Hematopoietic multipotent progenitor cell treated with erythropoietin and hydrocortisone succinate and interleukin-3 and kit ligand, for 6 days (in vitro differentiated cells): ENCODE results near the gene RRAS2.
A peak's percentile ranks its signal among the peaks of the same experiment; 100 is the strongest.

Experiments
- DNase-seq: peaks from one replicate; pipeline ENCODE4 v3.0.0-alpha.2; 2015

The RRAS2 gene

DNA sequence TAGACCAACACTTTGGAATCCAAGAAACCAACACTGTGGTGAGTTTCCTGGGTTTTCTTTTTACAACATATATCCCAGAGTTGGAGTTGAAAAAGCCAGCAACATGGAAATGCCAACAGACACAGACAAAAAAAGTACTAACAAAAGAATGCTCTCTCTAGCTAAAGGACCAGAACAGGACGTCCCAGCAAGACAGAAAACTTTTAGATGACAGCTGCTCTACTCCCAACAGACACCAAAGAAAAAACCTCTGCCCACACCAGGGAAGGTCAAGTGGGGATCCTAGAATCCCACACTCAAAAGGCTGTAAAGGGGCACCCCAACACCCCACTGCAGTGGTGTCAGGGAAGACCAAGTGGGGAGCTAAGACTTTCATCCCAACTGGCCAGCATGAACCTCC, 23.3 kb downstream of the RRAS2 start:
- DNase-seq = no peak

DNA sequence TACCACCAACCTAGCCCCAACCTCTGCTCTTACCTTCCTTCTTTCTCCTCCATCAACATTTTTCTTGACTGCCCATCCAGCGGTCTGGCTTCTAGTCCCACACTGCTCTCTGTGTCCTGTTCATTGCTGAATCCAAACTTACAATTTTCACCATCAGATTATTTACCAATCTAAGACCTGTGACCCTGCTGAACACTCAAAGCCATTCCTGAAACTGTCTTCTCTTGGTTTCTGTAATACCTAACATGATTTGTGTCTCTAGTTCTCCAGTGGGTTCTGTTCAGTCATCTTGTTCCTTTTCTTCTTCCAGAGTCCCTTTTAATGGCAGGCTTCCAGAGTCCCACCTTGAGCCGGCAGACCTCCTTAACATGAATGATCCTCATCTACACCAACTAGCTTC, 24.1 kb downstream of the RRAS2 start:
- DNase-seq = no peak

DNA sequence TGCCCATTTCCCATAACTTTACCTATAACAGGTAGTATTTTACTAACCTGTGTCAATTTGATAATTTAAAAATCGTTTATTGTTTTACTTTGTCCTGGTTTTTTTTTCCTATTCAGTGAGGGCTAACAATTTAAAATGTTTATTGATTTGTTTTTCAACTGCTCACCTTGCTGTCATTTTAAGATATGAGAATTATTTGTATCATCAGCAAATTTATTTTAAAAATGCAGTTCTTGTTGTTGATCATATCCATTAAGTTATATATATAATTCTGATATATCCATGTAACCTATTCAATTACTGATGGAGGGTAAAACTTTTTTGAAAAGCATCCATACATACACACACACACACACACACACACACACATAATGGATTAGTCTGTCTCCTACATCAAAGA, 24.8 kb downstream of the RRAS2 start:
- DNase-seq = no peak

DNA sequence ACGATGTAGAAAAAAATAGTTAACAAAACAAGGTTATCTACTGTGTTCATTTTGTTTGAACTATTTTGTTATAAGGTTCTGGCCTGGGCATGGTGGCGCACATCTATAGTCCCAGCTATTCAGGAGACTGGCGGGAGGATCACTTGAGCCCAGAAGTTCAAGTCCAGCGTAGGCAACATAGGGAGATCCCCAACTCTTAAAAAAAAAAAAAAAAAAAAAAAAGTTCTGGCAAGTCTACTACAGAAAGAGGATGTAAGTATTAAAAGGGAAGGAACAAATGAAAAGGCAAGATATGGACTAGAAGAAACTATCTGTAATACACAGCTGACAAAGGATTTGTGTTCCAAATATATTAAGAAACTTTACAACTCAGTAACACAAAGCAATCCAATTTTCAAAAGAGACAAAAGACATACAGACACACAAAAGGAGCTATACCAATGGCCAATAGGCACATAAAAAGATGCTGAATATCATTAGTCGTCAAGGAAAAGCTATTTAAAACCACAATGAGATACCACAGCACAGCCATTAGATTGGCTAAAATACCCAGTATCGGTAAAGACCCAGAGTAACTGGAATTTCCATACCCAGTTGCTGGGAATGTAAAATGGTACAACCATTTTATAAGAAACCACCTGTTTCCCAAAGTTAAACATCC, 27.4 kb downstream of the RRAS2 start:
- DNase-seq = peak; percentile 16

DNA sequence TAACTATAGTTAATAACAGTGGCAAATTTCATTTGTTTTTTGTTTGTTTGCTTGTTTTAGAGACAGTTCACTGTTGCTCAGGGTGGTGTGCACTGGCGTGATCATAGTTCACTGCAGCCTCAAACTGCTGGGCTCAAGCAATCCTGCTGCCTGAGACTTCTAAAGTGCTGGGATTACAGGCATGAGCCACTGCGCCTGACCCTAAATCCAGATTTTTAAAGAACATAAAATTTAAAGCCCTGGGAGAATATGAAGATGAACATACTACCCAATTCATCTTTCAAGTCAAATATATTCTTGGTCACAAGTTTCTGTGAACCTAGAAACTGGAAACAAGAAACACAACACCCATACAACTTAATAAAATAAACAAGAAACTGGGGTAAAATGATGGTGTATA, 28.1 kb downstream of the RRAS2 start:
- no peak for DNase-seq

DNA sequence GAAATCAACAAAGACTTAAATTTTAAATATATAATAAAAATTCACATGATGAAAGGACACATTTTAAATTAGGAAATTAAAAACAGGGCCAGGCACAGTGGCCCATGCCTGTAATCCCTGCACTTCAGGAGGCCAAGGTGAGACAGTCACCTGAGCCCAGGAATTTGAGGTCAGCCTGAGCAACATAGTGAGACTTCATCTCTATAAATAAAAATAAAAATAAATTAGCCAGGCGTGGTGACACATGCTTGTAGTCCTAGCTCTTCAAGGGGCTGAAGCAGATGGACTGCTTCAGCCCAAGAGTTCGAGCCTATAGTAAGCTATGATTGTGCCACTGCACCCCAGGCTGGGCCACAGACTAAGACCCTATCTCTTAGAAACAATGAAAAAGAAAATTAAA, 29.3 kb downstream of the RRAS2 start:
- no peak for DNase-seq

DNA sequence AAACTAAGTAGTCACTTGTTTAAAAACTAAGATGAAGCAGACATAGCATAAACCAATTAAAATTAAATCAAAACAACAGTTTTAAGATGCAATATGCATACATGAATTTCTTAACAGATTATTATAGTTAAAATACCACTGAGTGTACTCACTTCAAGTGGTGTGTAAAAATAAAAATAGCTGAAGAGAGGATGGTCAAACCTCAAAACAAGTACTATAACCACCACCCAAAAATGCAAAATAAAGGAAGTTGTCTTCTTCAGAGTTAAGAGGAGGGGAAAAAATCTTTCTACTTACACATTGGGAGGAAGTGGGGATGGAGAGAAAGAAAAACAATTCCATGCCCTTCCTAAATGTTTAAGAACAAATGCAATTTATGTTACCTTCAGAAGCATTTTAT, 31.9 kb downstream of the RRAS2 start:
- no peak for DNase-seq

DNA sequence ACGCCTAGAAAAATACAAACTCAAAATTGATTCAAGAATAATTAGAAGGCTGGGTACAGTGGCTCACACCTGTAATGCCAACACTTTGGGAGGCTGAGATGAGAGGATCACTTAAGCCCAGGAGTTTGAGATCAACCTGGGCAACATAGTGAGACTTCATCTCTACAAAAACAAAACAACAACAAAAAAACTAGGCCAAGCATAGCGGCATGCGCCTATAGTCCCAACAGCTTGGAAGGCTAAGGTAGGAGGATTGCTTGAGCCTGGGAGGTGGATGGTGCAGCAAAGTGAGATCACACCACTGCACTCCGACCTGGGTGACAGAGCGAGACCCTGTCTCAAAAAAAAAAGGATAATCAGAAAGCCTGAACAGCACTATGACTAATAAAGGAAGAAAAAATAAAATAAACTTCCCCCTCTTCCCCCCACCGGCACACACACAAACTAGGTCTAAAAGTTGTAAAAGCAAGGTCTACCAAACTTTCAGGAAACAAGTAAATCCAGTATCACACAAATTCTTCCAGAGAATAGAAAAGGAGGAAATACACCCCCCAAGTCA, 35.8 kb downstream of the RRAS2 start:
- no peak for DNase-seq

DNA sequence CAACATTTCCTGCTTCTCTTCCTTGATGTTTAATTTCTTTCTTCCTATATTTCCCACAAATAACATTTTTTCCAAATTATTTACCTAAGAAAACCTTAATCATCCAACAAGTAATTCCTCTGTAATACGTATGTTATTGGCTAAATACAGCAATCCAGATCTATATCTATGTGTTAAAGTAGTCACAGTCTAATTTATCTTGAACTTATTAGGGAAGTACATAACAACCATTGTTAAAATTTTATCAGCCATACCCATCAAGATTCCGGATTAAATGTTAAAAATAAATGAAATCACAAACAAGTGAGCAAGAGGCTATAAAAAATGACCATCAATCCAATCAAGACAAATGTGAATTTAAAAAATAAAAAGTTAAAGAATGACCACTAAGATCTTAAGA, 36.5 kb downstream of the RRAS2 start:
- no peak for DNase-seq

DNA sequence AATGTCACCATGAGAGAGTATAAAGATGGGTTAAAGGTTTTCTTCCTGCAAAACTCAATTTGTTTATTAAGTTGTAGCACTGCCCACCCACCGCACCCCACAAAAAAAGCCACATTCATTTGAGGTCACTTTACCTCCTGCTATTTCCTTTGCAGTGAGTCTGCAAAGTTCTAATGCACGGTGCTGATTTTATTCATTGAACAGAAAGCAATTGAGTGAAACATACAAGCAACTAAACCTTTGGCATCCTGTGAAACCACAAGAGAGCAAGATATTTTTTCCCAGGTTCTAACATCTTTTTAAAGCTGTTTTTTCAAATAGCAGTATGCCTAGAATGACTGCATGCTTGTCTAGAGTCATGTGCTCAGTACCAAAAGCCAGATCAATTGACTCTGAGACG, 39.0 kb downstream of the RRAS2 start:
- no peak for DNase-seq

DNA sequence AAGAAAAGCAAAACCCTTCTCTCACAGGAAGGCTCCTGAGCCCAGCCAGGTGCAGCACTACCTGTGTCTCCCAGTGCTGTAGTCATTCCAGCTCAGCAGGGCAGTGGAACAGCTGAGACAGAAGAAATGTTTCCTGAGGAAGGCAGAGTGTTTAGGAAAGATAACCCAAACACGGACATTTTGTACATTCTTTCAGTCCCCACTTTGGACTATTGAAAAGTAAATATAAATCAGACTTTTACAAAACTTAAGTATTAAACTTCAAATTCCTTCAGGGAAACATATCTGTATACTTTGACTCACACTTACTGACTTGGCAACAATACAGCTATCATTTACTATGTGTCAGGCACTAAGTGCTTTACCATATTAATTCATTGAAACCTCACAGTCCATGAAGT, 40.4 kb downstream of the RRAS2 start:
- no peak for DNase-seq

DNA sequence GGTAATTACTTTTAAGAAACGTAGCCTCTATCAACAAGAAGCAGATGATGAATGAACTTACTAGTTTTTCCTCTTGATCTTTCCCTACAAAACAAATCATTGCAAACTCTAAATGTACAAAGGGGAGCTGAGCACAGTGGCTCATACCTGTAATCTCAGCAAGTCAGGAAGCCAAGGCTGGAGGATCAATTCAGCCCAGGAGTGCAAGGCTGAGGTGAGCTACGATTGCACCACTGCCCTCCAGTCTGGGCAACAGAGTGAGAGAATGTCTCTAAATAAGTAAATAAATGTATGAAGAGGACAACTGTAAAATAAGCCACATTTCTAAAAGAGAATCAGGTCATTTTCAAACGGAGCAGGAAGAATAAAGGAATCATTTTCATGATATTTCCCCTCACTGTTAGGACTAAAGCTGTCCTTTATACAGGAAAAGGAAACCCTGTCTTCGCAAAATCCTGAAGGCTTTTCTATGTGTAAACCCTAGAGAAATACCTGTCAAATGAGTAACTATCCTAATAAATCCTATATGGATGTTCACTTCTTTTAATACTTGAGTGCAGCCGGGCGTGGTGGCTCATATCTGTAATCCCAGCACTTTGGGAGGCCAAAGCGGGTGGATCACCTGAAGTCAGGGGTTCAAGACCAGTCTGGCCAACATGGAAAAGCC, 41.2 kb downstream of the RRAS2 start:
- DNase-seq = no peak

DNA sequence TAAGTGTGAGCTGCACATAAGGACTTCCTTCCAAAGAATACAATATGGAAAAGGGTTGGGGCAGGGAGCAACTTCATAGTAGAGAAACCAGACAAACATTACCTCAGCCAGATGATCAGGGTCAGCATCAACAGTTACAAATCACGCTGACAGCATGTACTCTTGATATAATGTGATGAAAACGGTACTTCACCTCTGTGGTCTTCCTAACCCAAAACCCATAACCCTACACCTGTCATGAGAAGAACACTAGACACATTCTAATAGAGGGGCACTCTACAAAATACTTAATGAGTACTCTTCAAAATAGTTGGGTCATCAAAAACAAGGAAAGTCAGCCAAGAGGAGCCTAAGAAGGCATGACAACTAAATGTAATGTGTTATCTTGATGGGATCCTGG, 43.9 kb downstream of the RRAS2 start:
- DNase-seq = no peak

DNA sequence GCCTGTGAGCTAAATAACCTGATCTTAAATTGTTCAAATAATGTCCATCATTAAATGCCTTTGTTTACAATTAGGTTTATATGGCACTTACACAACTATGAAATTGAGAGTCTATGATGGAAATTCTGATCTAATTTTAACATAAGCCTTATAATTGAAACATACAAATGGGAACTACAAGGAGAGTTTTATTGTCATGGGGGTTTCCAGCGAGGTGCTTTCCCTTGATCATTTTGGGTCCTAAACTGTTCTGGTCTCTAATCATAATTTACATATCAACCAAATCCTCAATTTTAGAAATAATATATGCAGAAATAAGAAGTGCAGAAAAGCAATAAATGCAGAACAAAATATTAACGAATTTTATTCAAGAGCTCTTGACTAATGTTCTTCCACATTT, 44.9 kb downstream of the RRAS2 start:
- DNase-seq = no peak

DNA sequence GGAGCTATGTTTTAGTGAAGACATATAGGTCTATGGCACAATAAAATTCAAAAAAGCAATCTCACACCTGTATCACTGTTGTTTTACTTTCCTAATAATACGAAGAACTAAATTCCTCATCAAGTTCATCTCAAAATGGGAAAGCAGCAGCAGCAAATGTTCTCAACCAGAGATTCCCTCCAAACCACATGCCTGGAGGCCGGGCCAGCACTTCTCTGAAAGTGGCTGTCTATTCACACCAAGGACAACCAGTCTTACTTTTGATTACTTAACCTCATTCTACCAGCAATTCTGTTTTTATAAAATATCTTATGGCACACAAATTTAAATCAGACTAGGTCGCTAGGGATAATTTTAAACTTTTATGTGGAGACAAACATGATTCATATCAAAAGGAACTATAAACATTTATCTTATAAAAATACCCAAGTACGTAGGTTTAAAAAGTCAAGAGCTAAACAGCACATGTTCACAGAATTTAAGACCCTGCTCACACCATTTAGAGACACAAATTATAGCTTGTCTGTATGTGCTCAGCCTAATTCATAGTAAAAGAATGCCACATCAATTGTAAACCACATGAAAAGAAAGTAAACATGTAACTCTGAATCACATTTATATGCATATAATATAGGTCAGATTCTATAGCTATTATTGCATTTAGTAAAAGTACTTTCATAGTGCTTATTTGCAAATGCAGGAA, 46.1 kb downstream of the RRAS2 start:
- no peak for DNase-seq

DNA sequence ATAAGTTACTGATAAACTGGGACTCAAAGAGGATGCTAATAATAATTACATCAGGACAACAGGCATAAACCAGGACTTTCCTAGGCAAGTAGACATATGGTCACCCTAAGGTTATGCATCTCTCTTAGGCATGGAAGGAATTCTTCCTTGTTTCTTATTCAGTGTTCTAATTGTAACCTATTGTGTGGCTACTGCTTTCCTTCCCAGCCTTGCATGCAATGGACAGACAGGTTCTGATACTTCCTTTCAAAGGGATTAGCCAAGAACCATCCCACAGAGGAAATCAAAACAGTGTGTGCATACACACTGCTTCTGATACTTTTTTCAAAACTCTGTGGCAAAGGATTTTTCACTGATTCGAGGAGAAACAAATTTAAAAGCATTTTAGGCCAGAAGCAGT, 48.3 kb downstream of the RRAS2 start:
- no peak for DNase-seq

DNA sequence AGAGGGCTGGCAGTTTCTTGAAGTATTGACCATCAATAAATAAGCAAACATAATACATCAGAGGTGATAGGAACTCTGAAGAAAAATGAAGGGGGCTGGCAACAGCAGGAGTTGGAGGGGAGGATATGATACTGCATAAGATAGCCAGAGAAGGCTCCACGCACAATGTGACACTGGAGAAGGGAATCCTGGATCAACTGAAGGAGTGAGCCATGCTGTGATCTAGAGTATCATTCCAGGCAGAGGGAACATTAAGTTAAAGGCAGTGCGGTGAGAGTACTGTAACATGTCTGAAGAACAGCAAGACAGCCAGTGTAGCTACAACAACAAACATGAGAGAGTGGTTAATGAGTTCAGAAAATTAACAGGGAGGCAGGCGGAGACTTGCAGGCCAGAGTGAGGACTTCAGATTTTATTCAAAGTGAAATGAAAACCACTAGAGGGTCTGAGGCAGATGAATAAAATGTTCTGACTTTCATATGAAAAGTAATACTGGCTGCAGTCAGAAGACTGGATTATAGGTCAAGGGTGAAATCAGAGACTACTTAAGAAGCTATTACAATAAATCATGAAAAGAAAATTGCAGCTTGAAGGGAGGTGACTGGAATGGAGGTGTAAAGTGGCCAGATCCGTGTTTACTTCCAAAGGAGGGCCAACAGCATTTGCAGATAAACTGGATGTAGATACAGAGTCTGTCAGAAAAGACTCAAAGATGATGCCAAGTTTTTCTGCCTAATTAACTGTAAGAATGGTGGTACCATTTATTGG, 49.4 kb downstream of the RRAS2 start:
- no peak for DNase-seq

DNA sequence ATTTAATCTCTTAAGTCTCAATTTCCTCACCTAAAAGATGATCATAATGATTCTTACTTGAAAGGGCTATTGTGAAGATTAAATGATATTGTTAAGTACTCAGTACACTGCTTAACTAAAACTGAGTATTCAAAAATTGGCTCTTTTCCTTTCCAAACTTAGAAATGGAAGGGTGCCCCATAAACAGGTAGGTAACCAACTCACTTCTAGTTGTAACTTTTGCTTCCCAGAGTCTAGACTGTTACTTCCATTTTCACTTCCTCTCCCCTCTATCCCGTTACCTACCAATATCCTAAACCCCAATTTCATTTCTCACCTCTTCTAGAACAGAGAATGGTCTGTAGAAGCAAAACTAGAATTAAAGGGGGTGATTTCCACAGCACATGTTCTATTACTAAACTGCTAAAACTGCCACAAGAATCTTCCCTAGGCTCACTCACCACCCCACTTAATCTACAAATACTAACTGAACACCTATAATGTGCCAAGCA, 50.0 kb downstream of the RRAS2 start:
- DNase-seq = no peak

DNA sequence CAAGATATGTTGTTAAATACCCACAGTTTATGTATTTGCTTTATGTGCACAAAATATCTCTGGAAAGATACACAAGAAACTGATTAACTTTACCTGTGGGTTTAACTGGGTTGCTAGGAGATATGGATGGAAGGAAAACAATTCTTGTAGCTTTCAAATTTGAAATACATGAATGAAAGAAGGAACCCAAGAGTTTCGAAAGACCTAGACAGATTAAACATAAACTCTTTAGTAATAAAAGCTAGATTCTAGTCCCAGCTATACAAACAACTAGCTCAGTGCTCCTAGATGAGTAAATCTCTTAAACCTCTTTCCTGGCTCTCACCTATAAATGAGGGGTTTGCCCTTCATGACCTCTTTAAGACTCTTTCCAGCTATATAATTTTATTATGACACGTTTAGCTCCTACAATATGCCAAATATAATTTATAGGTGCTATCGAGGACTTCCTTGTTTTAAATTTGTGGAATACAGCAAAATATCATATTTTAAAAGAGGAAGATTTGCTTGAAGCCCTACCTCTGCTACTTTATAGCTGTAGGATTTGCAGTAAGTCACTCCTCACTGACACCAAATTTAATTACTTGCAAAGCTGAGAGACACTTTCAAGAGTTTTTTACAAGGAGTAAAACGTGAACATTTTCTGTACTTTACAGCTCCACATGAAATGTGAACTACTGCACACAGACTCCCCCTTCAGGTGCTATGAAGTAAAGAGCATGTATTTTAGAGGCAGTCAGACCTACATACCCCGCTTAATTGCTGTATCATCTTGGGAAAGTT, 50.7 kb downstream of the RRAS2 start:
- peak; percentile 80 for DNase-seq

DNA sequence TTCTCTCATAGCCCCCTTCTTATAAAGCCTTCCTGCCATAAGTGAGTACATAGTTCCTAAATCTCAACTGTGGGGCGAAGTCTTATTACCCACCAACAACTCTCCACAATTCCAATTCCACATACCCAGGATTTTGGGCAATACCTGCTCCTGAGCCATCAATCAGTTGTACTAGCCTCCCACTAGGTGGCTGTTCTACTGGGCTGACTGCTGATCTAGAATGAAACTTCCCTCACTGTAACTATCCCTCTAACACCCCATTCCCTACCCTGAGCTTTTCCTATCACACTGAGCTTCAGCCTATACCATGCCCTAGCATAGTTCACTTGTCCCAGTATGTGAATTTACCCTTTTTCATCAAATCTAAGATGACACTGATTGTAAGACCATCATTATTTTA, 52.5 kb downstream of the RRAS2 start:
- no peak for DNase-seq

DNA sequence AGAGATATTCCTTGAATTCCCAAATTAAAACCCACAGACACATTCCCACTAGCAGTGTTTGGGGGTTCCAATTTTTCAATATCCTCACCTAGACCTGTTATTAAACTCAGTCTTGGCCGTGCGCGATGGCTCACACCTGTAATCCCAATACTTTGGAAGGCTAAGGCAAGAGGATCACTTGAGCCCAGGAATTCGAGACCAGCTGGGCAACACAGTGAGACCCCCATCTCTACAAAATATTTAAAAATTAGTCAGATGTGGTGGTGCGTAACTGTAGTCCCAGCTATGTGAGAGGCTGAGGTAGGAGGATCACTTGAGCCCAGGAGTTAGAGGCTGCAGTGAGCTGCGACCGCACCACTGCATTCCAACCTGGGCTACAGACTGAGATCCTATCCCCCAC, 53.3 kb downstream of the RRAS2 start:
- DNase-seq = no peak

DNA sequence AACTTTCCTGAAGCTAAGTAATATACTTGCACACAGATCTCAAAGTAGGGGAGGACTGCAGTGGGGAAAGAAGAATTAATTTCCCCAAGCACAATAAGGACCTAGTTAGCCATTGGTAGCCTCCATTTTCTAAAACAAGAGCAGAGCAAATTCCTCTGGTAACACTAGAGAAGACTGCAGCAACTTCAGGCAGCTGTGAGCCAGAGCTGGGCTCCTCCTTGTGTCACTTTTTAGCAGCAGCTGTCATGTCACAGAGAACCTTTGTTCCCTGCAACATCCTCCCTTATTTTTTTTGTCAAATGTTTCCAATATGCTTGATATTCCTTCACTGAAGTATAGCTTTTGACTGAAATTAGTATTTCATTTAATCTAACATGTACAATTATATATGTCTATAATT, 54.4 kb downstream of the RRAS2 start:
- no peak for DNase-seq
